Activated CD8-positive, alpha-beta memory T cell treated with anti-CD3 and anti-CD28 coated beads for 36 hours (primary cell): Measurements from ENCODE around the gene VSTM4. TPM values are rescaled to one million over a fixed set of nuclear protein-coding genes. Genes with fewer than 3 reads are reported as not detected.

Experiments used
- CTCF ChIA-PET: fragments of 350-600 bp; sonication (Branson Sonifier 250); formaldehyde crosslinking; loops from one replicate; lab custom pipeline; 2021; ENCODE audit warnings: antibody characterized with exemption; lab: Charles Lee
- POLR2A ChIA-PET: fragments of 350-600 bp; sonication (Branson Sonifier 250); formaldehyde crosslinking; loops from one replicate; lab custom pipeline; 2021; ENCODE audit warnings: antibody characterized with exemption; lab: Charles Lee
- total RNA-seq, 2 experiments: library from RNA; stranded (reverse); gene quantifications; one replicate each; pipeline ENCODE4 v1.2.3, GENCODE V29; 2021

VSTM4 gene
- total RNA-seq, 2 experiments from 2014 or later: 0.06 TPM

GRCh38 chr10:49078433-49078832, 36.9 kb downstream of the VSTM4 start:
- ChIA-PET CTCF (no interaction called here), POLR2A (no interaction called here)

GRCh38 chr10:49076741-49077521, 38.4 kb downstream of the VSTM4 start:
- CTCF ChIA-PET: no interaction called here

GRCh38 chr10:49076319-49076718, 39.0 kb downstream of the VSTM4 start:
- CTCF ChIA-PET: no interaction called here
- POLR2A ChIA-PET: no interaction called here

More at GRCh38 chr10:49076741-49077521, 38.4 kb downstream of the VSTM4 start:
- POLR2A ChIA-PET: no interaction called here

GRCh38 chr10:49075743-49076142, 39.6 kb downstream of the VSTM4 start:
- ChIA-PET POLR2A (no interaction called here), CTCF (no interaction called here)

- CTCF ChIA-PET: no interaction called here
These were observed 40.3 kb downstream of the VSTM4 start for GRCh38 chr10:49074836-49075682.

GRCh38 chr10:49072166-49072885, 43.0 kb downstream of the VSTM4 start:
- CTCF ChIA-PET: no interaction called here
- POLR2A ChIA-PET: no interaction called here

More at GRCh38 chr10:49074836-49075682, 40.3 kb downstream of the VSTM4 start:
- POLR2A ChIA-PET: no interaction called here

- CTCF ChIA-PET: no interaction called here
- POLR2A ChIA-PET: no interaction called here
These were observed 44.1 kb downstream of the VSTM4 start for GRCh38 chr10:49071160-49071761.

GRCh38 chr10:49070701-49071100, 44.6 kb downstream of the VSTM4 start:
- POLR2A ChIA-PET: no interaction called here
- CTCF ChIA-PET: no interaction called here

- ChIA-PET POLR2A (no interaction called here), CTCF (no interaction called here)
These were observed 46.6 kb downstream of the VSTM4 start for GRCh38 chr10:49068672-49069217.

GRCh38 chr10:49068209-49068608, 47.1 kb downstream of the VSTM4 start:
- ChIA-PET CTCF (no interaction called here), POLR2A (no interaction called here)

- ChIA-PET POLR2A (no interaction called here), CTCF (no interaction called here)
These were observed 48.2 kb downstream of the VSTM4 start for GRCh38 chr10:49066944-49067730.

GRCh38 chr10:49062229-49062628, 53.1 kb downstream of the VSTM4 start:
- CTCF ChIA-PET: no interaction called here
- POLR2A ChIA-PET: no interaction called here

- ChIA-PET POLR2A (no interaction called here), CTCF (no interaction called here)
These were observed 53.7 kb downstream of the VSTM4 start for GRCh38 chr10:49061667-49062066.

GRCh38 chr10:49058463-49059255, 56.7 kb downstream of the VSTM4 start:
- ChIA-PET CTCF (no interaction called here), POLR2A (no interaction called here)

GRCh38 chr10:49057231-49057880, 58.0 kb downstream of the VSTM4 start:
- ChIA-PET CTCF (no interaction called here), POLR2A (no interaction called here)

GRCh38 chr10:49056356-49056755, 59.0 kb downstream of the VSTM4 start:
- CTCF ChIA-PET: no interaction called here

GRCh38 chr10:49055221-49055849, 60.0 kb downstream of the VSTM4 start:
- ChIA-PET POLR2A (no interaction called here), CTCF (no interaction called here)

More at GRCh38 chr10:49056356-49056755, 59.0 kb downstream of the VSTM4 start:
- POLR2A ChIA-PET: no interaction called here
